K562 (cell line): ENCODE data around the gene ZNF197. TPM values are rescaled to one million over a fixed set of nuclear protein-coding genes. Genes with fewer than 3 reads are reported as not detected.

Experiments used
- CBX1 ChIP-seq: sonication (generic); IDR thresholded peaks from 2 replicates; pipeline ENCODE4 v1.6.1; 2016; ENCODE audit warnings: antibody characterized with exemption, low read depth, mild to moderate bottlenecking
- CBX2 ChIP-seq: fragments of 200-600 bp; sonication (generic); IDR thresholded peaks from one replicate; pipeline ENCODE4 v1.6.1; 2012; ENCODE audit warnings: mild to moderate bottlenecking, low read length, inconsistent platforms; ENCODE audit not compliant: insufficient read depth, poor library complexity, severe bottlenecking
- CTCFL ChIP-seq: IDR thresholded peaks from 2 replicates; pipeline ENCODE4 v1.6.1; 2011; ENCODE audit warnings: borderline replicate concordance, low read depth, mild to moderate bottlenecking, moderate library complexity, low read length; ENCODE audit not compliant: insufficient read depth, poor library complexity, severe bottlenecking
- FUS ChIP-seq: fragments of 200-400 bp; formaldehyde crosslinking; optimal IDR thresholded peaks from 2 replicates; pipeline ENCODE3; 2017; ENCODE audit warnings: low read depth, low read length
- L3MBTL2 ChIP-seq: fragments of 450-650 bp; IDR thresholded peaks from 2 replicates; pipeline ENCODE4 v1.6.1; 2016; ENCODE audit warnings: mild to moderate bottlenecking, moderate library complexity
- MECOM ChIP-seq: fragments of 250-450 bp; sonication (Bioruptor Pico); IDR thresholded peaks from 2 replicates; pipeline ENCODE4 v1.8.0; 2022; ENCODE audit warnings: inconsistent platforms
- PHF21A ChIP-seq: fragments of 450-650 bp; IDR thresholded peaks from 2 replicates; pipeline ENCODE4 v1.6.1; 2017; ENCODE audit warnings: low read depth, borderline replicate concordance
- POLR2AphosphoS2 ChIP-seq: IDR thresholded peaks from 2 replicates; pipeline ENCODE4 v1.6.1; 2012; ENCODE audit warnings: low read length, improper control_type of control experiment
- PURB ChIP-seq: sonication (generic); formaldehyde crosslinking; IDR thresholded peaks from 2 replicates; pipeline ENCODE4 v1.9.0; 2021; ENCODE audit warnings: low read depth, mild to moderate bottlenecking, missing genetic modification reagents
- RBM34 ChIP-seq: fragments of 200-400 bp; formaldehyde crosslinking; IDR thresholded peaks from 2 replicates; pipeline ENCODE4 v1.6.1; 2018; ENCODE audit warnings: low read length, borderline replicate concordance; ENCODE audit not compliant: insufficient read depth
- SIN3B ChIP-seq: fragments of 450-650 bp; IDR thresholded peaks from 2 replicates; pipeline ENCODE4 v1.6.1; 2017; ENCODE audit warnings: low read depth, mild to moderate bottlenecking, moderate library complexity
- SMARCE1 ChIP-seq: fragments of 450-650 bp; IDR thresholded peaks from 2 replicates; pipeline ENCODE4 v1.7.1; 2016; ENCODE audit warnings: mild to moderate bottlenecking
- TRIM25 ChIP-seq: fragments of 450-650 bp; IDR thresholded peaks from 2 replicates; pipeline ENCODE4 v1.7.0; 2016; ENCODE audit warnings: borderline replicate concordance
- ZBED1 ChIP-seq: IDR thresholded peaks from 2 replicates; pipeline ENCODE4 v1.6.1; 2014
- ZBTB12 ChIP-seq: fragments of 250-450 bp; sonication (Bioruptor Pico); IDR thresholded peaks from 2 replicates; pipeline ENCODE4 v1.4.0; 2020
- ZNF3 ChIP-seq: fragments of 250-450 bp; sonication (Bioruptor Pico); IDR thresholded peaks from 2 replicates; pipeline ENCODE4 v1.5.0; 2021; ENCODE audit warnings: mild to moderate bottlenecking, moderate library complexity
- ZNF324 ChIP-seq: fragments of 250-450 bp; sonication (Bioruptor Pico); IDR thresholded peaks from 2 replicates; pipeline ENCODE4 v1.4.0; 2020; ENCODE audit warnings: mild to moderate bottlenecking
- ZNF507 ChIP-seq: conservative IDR thresholded peaks from 2 replicates; pipeline ENCODE4 v1.6.1; 2017; ENCODE audit warnings: missing genetic modification characterization, missing compliant biosample characterization
- ZNF518B ChIP-seq: fragments of 250-450 bp; sonication (Bioruptor Pico); IDR thresholded peaks from 2 replicates; pipeline ENCODE4 v1.5.0; 2021; ENCODE audit warnings: mild to moderate bottlenecking, moderate library complexity
- ZNF778 ChIP-seq: fragments of 450-650 bp; formaldehyde crosslinking; IDR thresholded peaks from 2 replicates; pipeline ENCODE4 v1.4.0; 2020; ENCODE audit warnings: mild to moderate bottlenecking, moderate library complexity
- polyA plus RNA-seq, 8 experiments: library from polyadenylated mRNA; depleted of rRNA in 4 of 8; stranded (reverse) in 5 of 8; unstranded in 3 of 8; fragments of >200 nt; fragmentation: Nextera tagmentation in 2 of 8; fragmentation: Illumina TruSeq in 1 of 8; extraction: Ambion mirVana in 2 of 8; extraction: Trizol in 1 of 8; gene quantifications; 2 replicates each; pipeline versions ENCODE4 v1.2.1 to v1.2.3, GENCODE V29; 2011 to 2014; ENCODE audit warnings: inconsistent platforms in 1 of 8, missing spikeins in 1 of 8
- total RNA-seq, 7 experiments: library from RNA; depleted of rRNA in 6 of 7; stranded (reverse); fragments of >200 nt in 6 of 7; fragmentation: Illumina TruSeq in 2 of 7; extraction: Trizol in 2 of 7; gene quantifications; 2 replicates each; pipeline versions ENCODE4 v1.2.1 to v1.2.3, GENCODE V29; 2011 to 2021; ENCODE audit warnings: low replicate concordance in 1 of 7

The ZNF197 gene
- total and polyA plus RNA-seq, 9 of the 15 experiments (the other 6 are each of a cell fraction or from before 2014, with no cell fraction given): 3.5 to 19.1 (median 13.7) TPM

GRCh38 chr3:44648564-44649229, 23.9 kb downstream of the ZNF197 start, which contains the start of gene ZNF35 (continued):
- TF ChIP-seq PURB (no peak), ZNF3 (CRISPR knock-in tag) (no peak), FUS (no peak), ZNF324 (CRISPR knock-in tag) (no peak), MECOM (no peak), ZBED1 (no peak), ZBTB12 (CRISPR knock-in tag) (no peak), TRIM25 (no peak), ZNF507 (no peak), SIN3B (peak; percentile 82), POLR2AphosphoS2 (peak; percentile 87), CBX2 (no peak), ZNF778 (CRISPR knock-in tag) (no peak), L3MBTL2 (peak; percentile 75; the same call in 1 of the 2 replicates), CTCFL (no peak), CBX1 (peak; percentile 79; the same call in 1 of the 2 replicates), RBM34 (no peak), ZNF518B (CRISPR knock-in tag) (no peak), SMARCE1 (no peak), PHF21A (no peak)
